A549 (cell line): ENCODE measurements around the gene CCR2. TPM values are rescaled to one million over a fixed set of nuclear protein-coding genes. Genes with fewer than 3 reads are reported as not detected.
"Not testable (repeated sequence)": the region's sequence is repeated elsewhere in the genome, so short reads cannot be mapped to it uniquely, and the experiment has no call there.

ENCODE experiments used
- ATAC-seq, 2 experiments: fragments of 200-7000 bp in 1 of 2; fragments of >200 bp in 1 of 2; cut with Nextera tagmentation in 1 of 2; cut with Tn5 transposase in 1 of 2; 3 replicates each; pipeline versions ENCODE4 v1.8.0 to v1.9.1; 2018 to 2020; ENCODE audit warnings: mild to moderate bottlenecking in 1 of 2, moderate library complexity in 1 of 2
- CTCF ChIA-PET: fragments of 300-600 bp; sonication (Branson Sonifier 250); formaldehyde crosslinking; extraction: SDS; loops from one replicate; lab custom pipeline; 2021; ENCODE audit warnings: antibody characterized with exemption, inconsistent platforms; lab: Yijun Ruan, JAX
- POLR2A ChIA-PET: fragments of 350-600 bp; formaldehyde crosslinking; extraction: SDS; loops from one replicate; lab custom pipeline; 2021; ENCODE audit warnings: antibody characterized with exemption, inconsistent platforms; lab: Yijun Ruan, JAX
- DNase-seq, 2 experiments: peaks; one replicate each; pipeline versions ENCODE4 v3.0.0 to v3.0.0-alpha.2; 2011 to 2016; ENCODE audit warnings: low read depth in 1 of 2, low spot score in 1 of 2
- FAIRE-seq: peaks from 2 replicates; lab custom pipeline; 2011; peaks lifted over from hg19 to GRCh38; lab: Jason Lieb, UNC
- H3K27ac ChIP-seq, 2 experiments: fragments of >200 bp; sonication (Bioruptor Twin); formaldehyde crosslinking; 3 replicates each; pipeline ENCODE4 v1.5.1; 2016 to 2017
- H3K4me1 ChIP-seq: fragments of >200 bp; sonication (Bioruptor Twin); formaldehyde crosslinking; 3 replicates; pipeline ENCODE4 v1.6.1; 2016
- H3K4me2 ChIP-seq: fragments of >200 bp; sonication (Bioruptor Twin); formaldehyde crosslinking; 3 replicates; pipeline ENCODE4 v1.6.1; 2016
- H3K4me3 ChIP-seq: fragments of >200 bp; sonication (Bioruptor Twin); formaldehyde crosslinking; 3 replicates; pipeline ENCODE4 v1.5.1; 2016
- H3K9me3 ChIP-seq: fragments of >200 bp; sonication (Bioruptor Twin); formaldehyde crosslinking; 3 replicates; pipeline ENCODE4 v1.6.1; 2016
- BHLHE40 ChIP-seq: IDR thresholded peaks from 2 replicates; pipeline ENCODE4 v1.6.1; 2012; ENCODE audit warnings: low read depth, low read length, inconsistent platforms
- CEBPB ChIP-seq, 2 experiments: fragments of >200 bp in 1 of 2; sonication (Bioruptor Twin) in 1 of 2; formaldehyde crosslinking in 1 of 2; IDR thresholded peaks; 2 replicates each; pipeline ENCODE4 v1.6.1; 2012 to 2016
- CHD2 ChIP-seq: fragments of 150-350 bp; IDR thresholded peaks from 2 replicates; pipeline ENCODE4 v1.6.1; 2014; ENCODE audit warnings: low read length; ENCODE audit not compliant: partially characterized antibody
- CHD4 ChIP-seq: fragments of 200-600 bp; sonication (generic); IDR thresholded peaks from 2 replicates; pipeline ENCODE4 v1.6.1; 2016; ENCODE audit warnings: antibody characterized with exemption, mild to moderate bottlenecking, borderline replicate concordance
- EP300 ChIP-seq, 2 experiments: fragments of >200 bp; sonication (Bioruptor Twin); formaldehyde crosslinking; IDR thresholded peaks; 2 replicates in 1 of 2; 3 replicates in 1 of 2; pipeline ENCODE4 v1.6.1; 2016 to 2017
- ESRRA ChIP-seq: fragments of 150-350 bp; IDR thresholded peaks from 2 replicates; pipeline ENCODE4 v1.6.1; 2014; ENCODE audit warnings: mild to moderate bottlenecking, low read length, borderline replicate concordance
- HDAC2 ChIP-seq: fragments of 200-600 bp; sonication (generic); IDR thresholded peaks from 2 replicates; pipeline ENCODE4 v1.6.1; 2016
- HOXA7 ChIP-seq: fragments of 250-450 bp; sonication (Bioruptor Pico); IDR thresholded peaks from 2 replicates; pipeline ENCODE4 v1.5.0; 2020; ENCODE audit warnings: mild to moderate bottlenecking, moderate library complexity
- HOXB13 ChIP-seq: fragments of 250-450 bp; sonication (Bioruptor Pico); IDR thresholded peaks from 2 replicates; pipeline ENCODE4 v1.5.0; 2020; ENCODE audit warnings: low read depth, mild to moderate bottlenecking, moderate library complexity
- HOXB5 ChIP-seq: fragments of 250-450 bp; sonication (Bioruptor Pico); IDR thresholded peaks from 2 replicates; pipeline ENCODE4 v1.5.0; 2020; ENCODE audit warnings: mild to moderate bottlenecking, moderate library complexity
- JUN ChIP-seq, 2 experiments: fragments of >200 bp; sonication (Bioruptor Twin); formaldehyde crosslinking; IDR thresholded peaks; 2 replicates in 1 of 2; 3 replicates in 1 of 2; pipeline ENCODE4 v1.6.1; 2016 to 2017
- MAFK ChIP-seq: fragments of 450-650 bp; IDR thresholded peaks from 2 replicates; pipeline ENCODE4 v1.6.1; 2014; ENCODE audit not compliant: partially characterized antibody
- MAZ ChIP-seq: fragments of 150-350 bp; IDR thresholded peaks from 2 replicates; pipeline ENCODE4 v1.6.1; 2014; ENCODE audit warnings: antibody characterized with exemption, low read depth, low read length, borderline replicate concordance
- PHF8 ChIP-seq: fragments of 200-600 bp; sonication (generic); IDR thresholded peaks from 2 replicates; pipeline ENCODE4 v1.6.1; 2016; ENCODE audit warnings: low read depth, mild to moderate bottlenecking, antibody characterized with exemption, moderate library complexity, borderline replicate concordance
- POLR2A ChIP-seq: IDR thresholded peaks from 2 replicates; pipeline ENCODE4 v1.6.1; 2012; ENCODE audit warnings: mild to moderate bottlenecking, low read length
- RCOR1 ChIP-seq: fragments of 150-350 bp; IDR thresholded peaks from 2 replicates; pipeline ENCODE4 v1.6.1; 2014; ENCODE audit warnings: antibody characterized with exemption, low read length, low read depth
- TFCP2L1 ChIP-seq: fragments of 250-450 bp; sonication (Bioruptor Pico); IDR thresholded peaks from 2 replicates; pipeline ENCODE4 v1.5.0; 2021; ENCODE audit warnings: mild to moderate bottlenecking
- ZFP36 ChIP-seq: fragments of 450-650 bp; IDR thresholded peaks from 2 replicates; pipeline ENCODE4 v1.6.1; 2014; ENCODE audit warnings: borderline replicate concordance; ENCODE audit not compliant: partially characterized antibody
- WGBS: methylation state at CpG from one replicate; pipeline ENCODE4 v1.1.6; 2017; ENCODE audit errors: missing lambda C conversion rate; 5-methylcytosine and 5-hydroxymethylcytosine counted together
- polyA plus RNA-seq, 4 experiments: library from polyadenylated mRNA; depleted of rRNA in 3 of 4; stranded (reverse); fragments of >200 nt; fragmentation: RNase III in 1 of 4; extraction: RNeasy Plus Mini Kit Qiagen cat#74134 plus additional on column Dnase treatment in 1 of 4; gene quantifications; 2 replicates in 3 of 4; 3 replicates in 1 of 4; pipeline ENCODE4 v1.2.3, GENCODE V29; 2011 to 2017

CCR2 gene
- polyA plus RNA-seq, 2 of the 4 experiments (the other 2 are of a cell fraction), result not detected

- FAIRE-seq (no peak), DNase-seq (no peak)
These were observed 28.1 kb upstream of the CCR2 start for GRCh38 chr3:46325645-46326300.

GRCh38 chr3:46330676-46331075, 23.2 kb upstream of the CCR2 start:
- CTCF ChIA-PET, H3K4me1 ChIP-seq, ATAC-seq, DNase-seq, H3K27ac ChIP-seq, H3K9me3 ChIP-seq, FAIRE-seq, H3K4me2 ChIP-seq, POLR2A ChIA-PET, H3K4me3 ChIP-seq: not testable (repeated sequence)
- 41% methylated on average over 3 of the region's 3 CpGs for WGBS

More at GRCh38 chr3:46325645-46326300, 28.1 kb upstream of the CCR2 start:
- Histone ChIP-seq H3K4me1 (no peaks in the 10 kb centered on the region), H3K27ac (no peak overlapping the region), H3K9me3 (no peaks in the 10 kb centered on the region), H3K4me2 (no peak overlapping the region), H3K4me3 (no peak overlapping the region)
- ATAC-seq, result no peak
- 0% methylated on average over 1 of the region's 1 CpG for WGBS
- POLR2A ChIA-PET, result no interaction called here
- no peak for TF ChIP-seq MAZ
- TF ChIP-seq ZFP36, result no peak
- no peak for TF ChIP-seq HDAC2
- TF ChIP-seq MAFK, result no peak
- no peak for TF ChIP-seq RCOR1
- CTCF ChIA-PET, result no interaction called here

- Histone ChIP-seq H3K27ac (no peak overlapping the region), H3K4me2 (no peak overlapping the region)
- CTCF ChIA-PET, result interaction anchor here (0.6 kb wide), 1 partner anchor 182 kb away, joined by 3 read pairs; no protein-coding TSS in a partner anchor
- FAIRE-seq, result no peak
- no peak for TF ChIP-seq TFCP2L1 (CRISPR knock-in tag)
- no peak for TF ChIP-seq POLR2A
- no peak for TF ChIP-seq BHLHE40
- TF ChIP-seq, all 56 proteins: peak for 0
- ATAC-seq (no peak), DNase-seq (no peak)
- Histone ChIP-seq H3K4me1 (no peaks in the 10 kb centered on the region), H3K4me3 (no peak overlapping the region), H3K9me3 (no peaks in the 10 kb centered on the region)
- WGBS, result 17% methylated on average over 4 of the region's 4 CpGs
- POLR2A ChIA-PET, result no interaction called here
These were observed 19.0 kb upstream of the CCR2 start for GRCh38 chr3:46334741-46335478.

- ChIA-PET POLR2A (no interaction called here), CTCF (interaction anchor here (0.6 kb wide), 1 partner anchor 181 kb away, joined by 3 read pairs; no protein-coding TSS in a partner anchor)
- WGBS, result 9% methylated on average over 3 of the region's 3 CpGs
- ATAC-seq (no peak), DNase-seq (no peak)
- H3K4me1 ChIP-seq, result no peaks in the 10 kb centered on the region
- no peak overlapping the region for H3K4me2 ChIP-seq
- no peak overlapping the region for H3K27ac ChIP-seq
- H3K4me3 ChIP-seq, result no peak overlapping the region
- TF ChIP-seq EP300 (IDR thresholded peaks at IDR 0.05) (no peak), CHD2 (no peak), BHLHE40 (no peak), HOXB5 (CRISPR knock-in tag) (no peak), HOXB13 (CRISPR knock-in tag) (no peak), PHF8 (no peak), HOXA7 (CRISPR knock-in tag) (no peak), ESRRA (no peak), JUN (IDR thresholded peaks at IDR 0.05) (no peak), CHD4 (no peak), CEBPB (IDR thresholded peaks at IDR 0.05) (no peak)
- TF ChIP-seq, all 56 proteins: peak for 0
- no peak for FAIRE-seq
- H3K9me3 ChIP-seq, result no peaks in the 10 kb centered on the region
These were observed 18.4 kb upstream of the CCR2 start for GRCh38 chr3:46335541-46335940.
